Loucy (cell line): ENCODE data around the gene SLC6A14.

ENCODE experiments used
- H2AFZ ChIP-seq: fragments of 200-600 bp; sonication (generic); 2 replicates; pipeline ENCODE4 v1.6.0; 2016; ENCODE audit warnings: antibody characterized with exemption, mild to moderate bottlenecking, low read length, moderate library complexity
- H3F3A ChIP-seq: fragments of 200-600 bp; 2 replicates; pipeline ENCODE4 v1.6.0; 2016; ENCODE audit warnings: antibody characterized with exemption, low read depth, mild to moderate bottlenecking
- H3K27me3 ChIP-seq: fragments of 200-600 bp; sonication (generic); 2 replicates; pipeline ENCODE4 v1.6.1; 2014; ENCODE audit warnings: low read length, mild to moderate bottlenecking; ENCODE audit not compliant: insufficient read depth, poor library complexity, severe bottlenecking
- H3K36me3 ChIP-seq: fragments of 200-600 bp; sonication (generic); 2 replicates; pipeline ENCODE4 v1.6.1; 2016; ENCODE audit warnings: low read length; ENCODE audit not compliant: insufficient read depth
- H3K4me1 ChIP-seq: fragments of 200-600 bp; sonication (generic); 2 replicates; pipeline ENCODE4 v1.5.1; 2014; ENCODE audit warnings: low read length, mild to moderate bottlenecking; ENCODE audit not compliant: insufficient read depth, poor library complexity, severe bottlenecking
- H3K4me2 ChIP-seq: fragments of 200-600 bp; sonication (generic); 2 replicates; pipeline ENCODE4 v1.6.0; 2014; ENCODE audit warnings: antibody characterized with exemption, low read length, low read depth, mild to moderate bottlenecking; ENCODE audit not compliant: poor library complexity, severe bottlenecking
- H3K4me3 ChIP-seq: fragments of 200-600 bp; sonication (generic); 2 replicates; pipeline ENCODE4 v1.5.1; 2014; ENCODE audit warnings: low read length, mild to moderate bottlenecking, mixed read lengths; ENCODE audit not compliant: poor library complexity, severe bottlenecking
- H3K79me2 ChIP-seq: fragments of 200-600 bp; sonication (generic); 2 replicates; pipeline ENCODE4 v1.6.1; 2014; ENCODE audit warnings: low read length; ENCODE audit not compliant: insufficient read depth
- H3K9ac ChIP-seq: fragments of 200-600 bp; sonication (generic); 2 replicates; pipeline ENCODE4 v1.6.0; 2014; ENCODE audit warnings: mild to moderate bottlenecking, low read depth, low read length, moderate library complexity; ENCODE audit not compliant: poor library complexity, severe bottlenecking
- H3K9me2 ChIP-seq: fragments of 200-600 bp; sonication (generic); replicated peaks from 2 replicates; pipeline ENCODE4 v1.6.1; 2016; ENCODE audit warnings: low read depth, low read length, mixed read lengths
- H3K9me3 ChIP-seq: fragments of 200-600 bp; sonication (generic); 2 replicates; pipeline ENCODE4 v1.6.1; 2014; ENCODE audit warnings: mild to moderate bottlenecking, antibody characterized with exemption, low read length, low read depth; ENCODE audit not compliant: insufficient read depth
- H4K20me1 ChIP-seq: fragments of 200-600 bp; sonication (generic); 2 replicates; pipeline ENCODE4 v1.6.0; 2014; ENCODE audit warnings: antibody characterized with exemption, low read length, mild to moderate bottlenecking; ENCODE audit not compliant: insufficient read depth, poor library complexity, severe bottlenecking
- EZH2phosphoT487 ChIP-seq: fragments of 200-600 bp; IDR thresholded peaks from 2 replicates; pipeline ENCODE4 v1.6.1; 2018; ENCODE audit warnings: antibody characterized with exemption, mild to moderate bottlenecking, moderate library complexity, borderline replicate concordance
- TF ChIP-seq, protein P1 (sequence below): fragments of 200-600 bp; sonication (generic); conservative IDR thresholded peaks from 2 replicates; pipeline ENCODE4 v1.5.1; 2014; ENCODE audit warnings: mild to moderate bottlenecking, antibody characterized with exemption, low read length

The SLC6A14 gene

DNA sequence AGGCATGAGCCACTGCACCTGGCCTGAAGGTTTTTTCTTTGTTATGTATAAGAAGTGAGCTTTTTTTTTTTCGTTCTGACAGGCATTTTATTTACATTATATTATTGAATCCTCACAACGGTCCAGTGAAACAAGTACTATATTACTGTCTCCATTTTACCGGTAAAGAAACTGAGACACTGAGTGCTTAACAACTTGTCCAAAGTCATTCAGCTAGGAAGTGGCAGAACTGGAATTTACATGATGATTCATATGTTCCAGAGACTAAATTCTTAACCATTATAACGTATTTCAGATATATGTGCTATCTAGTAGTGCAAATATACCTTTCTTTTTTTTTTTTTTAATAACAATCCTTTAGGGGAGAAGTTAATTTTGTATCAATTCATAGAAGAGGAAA lies 18.4 kb upstream of the SLC6A14 start:
- no peaks in the 10 kb centered on the region for H3K9me2 ChIP-seq
- H3K4me1 ChIP-seq: no peaks in the 10 kb centered on the region
- no peak overlapping the region for H2AFZ ChIP-seq
- H3F3A ChIP-seq: no peaks in the 10 kb centered on the region
- no peaks in the 10 kb centered on the region for H3K79me2 ChIP-seq
- H4K20me1 ChIP-seq: no peaks in the 10 kb centered on the region
- no peak for TF ChIP-seq EZH2phosphoT487
- TF ChIP-seq, protein P1, sequence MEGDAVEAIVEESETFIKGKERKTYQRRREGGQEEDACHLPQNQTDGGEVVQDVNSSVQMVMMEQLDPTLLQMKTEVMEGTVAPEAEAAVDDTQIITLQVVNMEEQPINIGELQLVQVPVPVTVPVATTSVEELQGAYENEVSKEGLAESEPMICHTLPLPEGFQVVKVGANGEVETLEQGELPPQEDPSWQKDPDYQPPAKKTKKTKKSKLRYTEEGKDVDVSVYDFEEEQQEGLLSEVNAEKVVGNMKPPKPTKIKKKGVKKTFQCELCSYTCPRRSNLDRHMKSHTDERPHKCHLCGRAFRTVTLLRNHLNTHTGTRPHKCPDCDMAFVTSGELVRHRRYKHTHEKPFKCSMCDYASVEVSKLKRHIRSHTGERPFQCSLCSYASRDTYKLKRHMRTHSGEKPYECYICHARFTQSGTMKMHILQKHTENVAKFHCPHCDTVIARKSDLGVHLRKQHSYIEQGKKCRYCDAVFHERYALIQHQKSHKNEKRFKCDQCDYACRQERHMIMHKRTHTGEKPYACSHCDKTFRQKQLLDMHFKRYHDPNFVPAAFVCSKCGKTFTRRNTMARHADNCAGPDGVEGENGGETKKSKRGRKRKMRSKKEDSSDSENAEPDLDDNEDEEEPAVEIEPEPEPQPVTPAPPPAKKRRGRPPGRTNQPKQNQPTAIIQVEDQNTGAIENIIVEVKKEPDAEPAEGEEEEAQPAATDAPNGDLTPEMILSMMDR: no peak
- no peaks in the 10 kb centered on the region for H3K9me3 ChIP-seq
- H3K9ac ChIP-seq: no peak overlapping the region
- no peak overlapping the region for H3K4me3 ChIP-seq
- H3K36me3 ChIP-seq: no peaks in the 10 kb centered on the region
- no peak overlapping the region for H3K4me2 ChIP-seq
- no peaks in the 10 kb centered on the region for H3K27me3 ChIP-seq

DNA sequence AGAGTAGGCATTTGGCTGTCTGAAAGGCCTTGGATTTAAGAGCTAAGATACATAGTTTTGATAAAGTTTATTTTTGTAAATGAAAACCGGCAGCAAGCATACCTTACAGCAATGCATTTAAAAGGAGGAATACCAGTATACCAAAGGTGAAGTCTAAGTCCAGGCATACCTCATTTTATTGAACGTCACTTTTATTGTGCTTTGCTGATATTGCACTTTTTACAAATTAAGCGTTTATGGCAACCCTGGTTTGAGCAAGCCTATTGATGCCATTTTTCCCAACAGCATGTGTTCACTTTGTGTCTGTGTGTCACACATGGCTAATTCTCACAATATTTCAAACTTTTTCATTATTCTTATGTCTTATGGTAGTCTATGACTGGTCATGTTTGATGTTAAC lies 8.4 kb upstream of the SLC6A14 start:
- Histone ChIP-seq H3K36me3 (no peaks in the 10 kb centered on the region), H3K79me2 (no peaks in the 10 kb centered on the region), H3K9me2 (no peaks in the 10 kb centered on the region), H3F3A (no peaks in the 10 kb centered on the region), H2AFZ (no peak overlapping the region), H3K9me3 (no peaks in the 10 kb centered on the region), H3K9ac (no peak overlapping the region), H3K27me3 (no peaks in the 10 kb centered on the region), H3K4me1 (no peaks in the 10 kb centered on the region), H3K4me3 (no peak overlapping the region), H3K4me2 (no peak overlapping the region), H4K20me1 (no peaks in the 10 kb centered on the region)
- TF ChIP-seq, protein P1: no peak
- TF ChIP-seq EZH2phosphoT487: no peak

DNA sequence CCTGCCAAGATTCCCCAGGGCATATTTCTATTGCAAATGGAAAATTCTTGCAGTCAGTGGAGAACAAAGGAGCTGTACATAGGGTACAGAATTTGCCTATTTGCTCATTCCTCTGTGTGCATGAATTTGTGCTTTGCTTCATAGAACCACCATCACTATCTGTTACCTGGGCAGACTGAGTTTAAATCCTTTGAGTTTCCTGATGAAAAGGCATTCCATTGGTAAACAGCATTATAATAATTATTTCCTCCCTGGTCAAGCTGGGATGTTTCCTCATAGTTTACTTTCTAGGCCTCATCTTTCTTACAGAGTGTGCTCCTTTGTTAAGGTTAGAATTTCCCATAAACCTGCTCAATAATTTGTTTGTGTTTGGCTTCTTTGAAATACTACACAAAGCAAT lies 809 bp upstream of the SLC6A14 start:
- Histone ChIP-seq H3K9me2 (no peaks in the 10 kb centered on the region), H3K27me3 (no peaks in the 10 kb centered on the region), H3F3A (no peaks in the 10 kb centered on the region), H3K4me1 (no peaks in the 10 kb centered on the region), H4K20me1 (no peaks in the 10 kb centered on the region), H3K79me2 (no peaks in the 10 kb centered on the region), H3K36me3 (no peaks in the 10 kb centered on the region), H3K4me2 (no peak overlapping the region), H3K4me3 (no peak overlapping the region), H3K9ac (no peak overlapping the region), H3K9me3 (no peaks in the 10 kb centered on the region), H2AFZ (no peak overlapping the region)
- TF ChIP-seq, protein P1: no peak
- TF ChIP-seq EZH2phosphoT487: no peak
